HepG2 (cell line): ENCODE data around the gene DIS3L2. TPM values are rescaled to one million over a fixed set of nuclear protein-coding genes. Genes with fewer than 3 reads are reported as not detected.

Experiments
- ATAC-seq: fragments of 200-7000 bp; cut with Tn5 transposase; 3 replicates; pipeline ENCODE4 v1.9.1; 2020; ENCODE audit warnings: mild to moderate bottlenecking, moderate library complexity
- BruUV-seq: library from RNA; stranded (reverse); fragments of 400-500 nt; replicated peaks from 2 replicates; lab custom pipeline; 2021; lab: Mats Ljungman, UMichigan
- CTCF ChIA-PET: fragments of 300-600 bp; formaldehyde crosslinking; extraction: SDS; loops from one replicate; lab custom pipeline; 2021; ENCODE audit warnings: low total read pairs, inconsistent platforms, low intra/inter-chr PET ratio; lab: Yijun Ruan, JAX
- POLR2A ChIA-PET: fragments of 350-600 bp; sonication (Branson Sonifier 250); formaldehyde crosslinking; loops from one replicate; lab custom pipeline; 2020; ENCODE audit warnings: antibody characterized with exemption, inconsistent platforms; lab: Yijun Ruan, JAX
- DNase-seq: peaks from one replicate; pipeline ENCODE4 v3.0.0-alpha.2; 2015; ENCODE audit warnings: low spot score
- FAIRE-seq: peaks from 3 replicates; lab custom pipeline; 2011; peaks lifted over from hg19 to GRCh38; lab: Jason Lieb, UNC
- H2AFZ ChIP-seq: one replicate; pipeline ENCODE4 v1.6.1; 2011; ENCODE audit warnings: low read length, inconsistent platforms
- H3K27ac ChIP-seq: fragments of 300-600 bp; 3 replicates; pipeline ENCODE4 v1.8.0; 2011; ENCODE audit warnings: mixed run types, mild to moderate bottlenecking, mixed read lengths, low read length, inconsistent platforms; ENCODE audit not compliant: insufficient read depth; ENCODE audit errors: extremely low read length
- H3K27me3 ChIP-seq, 2 experiments: fragments of 200-600 bp in 1 of 2; 2 replicates in 1 of 2; 3 replicates in 1 of 2; pipeline versions ENCODE4 v1.6.0 to v1.8.0; 2011; ENCODE audit warnings: low read length in 2 of 2, mild to moderate bottlenecking in 2 of 2, moderate library complexity in 2 of 2, inconsistent platforms in 1 of 2; ENCODE audit not compliant: insufficient read depth in 2 of 2, control insufficient read depth in 1 of 2
- H3K36me3 ChIP-seq, 2 experiments: fragments of 200-600 bp in 1 of 2; replicated peaks in 1 of 2; 2 replicates in 1 of 2; 3 replicates in 1 of 2; pipeline versions ENCODE4 v1.5.1 to v1.8.0; 2011; ENCODE audit warnings: low read length in 2 of 2, inconsistent platforms in 1 of 2; ENCODE audit not compliant: insufficient read depth in 2 of 2, control insufficient read depth in 1 of 2
- H3K4me1 ChIP-seq: 2 replicates; pipeline ENCODE4 v1.5.1; 2012; ENCODE audit warnings: low read length, inconsistent platforms; ENCODE audit not compliant: insufficient read depth
- H3K4me2 ChIP-seq: 2 replicates; pipeline ENCODE4 v1.6.0; 2011; ENCODE audit warnings: low read depth, low read length, inconsistent platforms
- H3K4me3 ChIP-seq, 3 experiments: fragments of 200-600 bp in 1 of 3; sonication (generic), shearing (Covaris generic) in 1 of 3; replicated peaks in 1 of 3; 2 replicates each; pipeline ENCODE4 v1.5.1; 2011 to 2016; ENCODE audit warnings: low read length in 3 of 3, inconsistent platforms in 2 of 3, low read depth in 2 of 3, mild to moderate bottlenecking in 2 of 3, control low read depth in 1 of 3, mixed read lengths in 1 of 3; ENCODE audit not compliant: insufficient read depth in 1 of 3
- H3K79me2 ChIP-seq: one replicate; pipeline ENCODE4 v1.6.1; 2011; ENCODE audit warnings: low read length, inconsistent platforms; ENCODE audit not compliant: insufficient read depth
- H3K9ac ChIP-seq: 2 replicates; pipeline ENCODE4 v1.6.0; 2011; ENCODE audit warnings: mild to moderate bottlenecking, low read depth, low read length, inconsistent platforms; ENCODE audit not compliant: insufficient read depth
- H3K9me3 ChIP-seq: 2 replicates; pipeline ENCODE4 v1.5.1; 2012; ENCODE audit warnings: mild to moderate bottlenecking, low read length
- H4K20me1 ChIP-seq: 2 replicates; pipeline ENCODE4 v1.6.0; 2011; ENCODE audit warnings: inconsistent platforms, mild to moderate bottlenecking, low read length, moderate library complexity; ENCODE audit not compliant: insufficient read depth
- ATF3 ChIP-seq: sonication (generic); formaldehyde crosslinking; IDR thresholded peaks from 2 replicates; pipeline ENCODE4 v1.4.0; 2020; ENCODE audit warnings: missing genetic modification reagents
- HMG20A ChIP-seq: IDR thresholded peaks from 2 replicates; pipeline ENCODE4 v1.6.1; 2016; ENCODE audit warnings: borderline replicate concordance
- HNRNPL ChIP-seq: fragments of 200-400 bp; formaldehyde crosslinking; IDR thresholded peaks from 2 replicates; pipeline ENCODE4 v1.6.1; 2017; ENCODE audit warnings: mild to moderate bottlenecking, low read depth, low read length
- NR2F6 ChIP-seq, 2 experiments: IDR thresholded peaks; 2 replicates each; pipeline ENCODE4 v1.6.1; 2016; ENCODE audit warnings: antibody characterized with exemption in 1 of 2, mild to moderate bottlenecking in 1 of 2
- RAD21 ChIP-seq: fragments of 450-650 bp; formaldehyde crosslinking; IDR thresholded peaks from 2 replicates; pipeline ENCODE4 v1.5.0; 2020; ENCODE audit warnings: mild to moderate bottlenecking
- REL ChIP-seq: sonication (generic); formaldehyde crosslinking; conservative IDR thresholded peaks from 2 replicates; pipeline ENCODE4 v1.8.0; 2022; ENCODE audit warnings: mild to moderate bottlenecking, missing genetic modification reagents, moderate library complexity
- SPEN ChIP-seq: sonication (generic); formaldehyde crosslinking; IDR thresholded peaks from 2 replicates; pipeline ENCODE4 v1.5.1; 2020; ENCODE audit warnings: low read depth, mild to moderate bottlenecking, missing genetic modification reagents
- ZSCAN22 ChIP-seq: sonication (generic); formaldehyde crosslinking; IDR thresholded peaks from 2 replicates; pipeline ENCODE4 v1.4.0; 2020; ENCODE audit warnings: mild to moderate bottlenecking, missing genetic modification reagents
- WGBS: methylation state at CpG from one replicate; pipeline ENCODE4 v1.1.6; 2017; ENCODE audit warnings: low lambda C conversion rate; 5-methylcytosine and 5-hydroxymethylcytosine counted together
- in situ Hi-C: cut with HindIII; loops from 2 replicates; pipeline ENCODE4 v1.10.0; 2017; ENCODE audit warnings: low pct_unique_long_range_greater_than_20kb; ENCODE audit not compliant: extremely low pct_ligation_motif_present
- intact Hi-C: fragments of 100-400 bp; cut with micrococcal nuclease; formaldehyde crosslinking; loops from one replicate; pipeline ENCODE4 v1.10.0; 2022; ENCODE audit not compliant: unreplicated experiment
- polyA plus RNA-seq, 8 experiments: library from polyadenylated mRNA; depleted of rRNA in 3 of 8; stranded (reverse) in 7 of 8; unstranded in 1 of 8; fragments of >200 nt; fragmentation: Illumina TruSeq in 4 of 8; extraction: Trizol in 4 of 8; gene quantifications; 2 replicates each; pipeline versions ENCODE4 v1.2.1 to v1.2.3, GENCODE V29; 2011 to 2016; ENCODE audit warnings: low read depth in 4 of 8, missing spikeins in 1 of 8, mixed read lengths in 1 of 8; ENCODE audit not compliant: insufficient read depth in 1 of 8
- total RNA-seq, 5 experiments: library from RNA; depleted of rRNA; stranded (reverse); fragments of >200 nt; fragmentation: Illumina TruSeq; extraction: Trizol; gene quantifications; 2 replicates each; pipeline ENCODE4 v1.2.3, GENCODE V29; 2016; ENCODE audit warnings: low read depth in 1 of 5

DIS3L2 gene
- total and polyA plus RNA-seq, 2 of the 13 experiments (the other 11 are each of a cell fraction or from before 2014, with no cell fraction given) = 7.0 to 23.9 TPM

GRCh38 chr2:231932711-231932970, 28.9 kb upstream of the DIS3L2 start (continued):
- TF ChIP-seq HMG20A (CRISPR knock-in tag) = no peak

- intact Hi-C loops = no loop called here
- peak; percentile 26 for FAIRE-seq
- in situ Hi-C loops = no loop called here
- Histone ChIP-seq H3K4me1 (peaks cover 27% of the 10 kb centered on the region), H3K9ac (no peak overlapping the region), H3K4me3 (peak overlapping the region in 1 of 3 experiments; percentile 57; a peak in 1 of 6 replicates), H2AFZ (no peak overlapping the region), H3K27ac (no peak overlapping the region), H3K9me3 (no peaks in the 10 kb centered on the region), H3K36me3 (no peaks in the 10 kb centered on the region)
- no peak for DNase-seq
- POLR2A ChIA-PET = no interaction called here
- peak; percentile 14 for ATAC-seq
- CTCF ChIA-PET = interaction anchor here (1.4 kb wide), 1 partner anchor 8 kb away, joined by 4 read pairs; no protein-coding TSS in a partner anchor
- TF ChIP-seq SPEN (CRISPR knock-in tag) (0 out of 2 replicates have a peak, but pooled peaks have one; percentile 47), REL (CRISPR knock-in tag) (0 out of 2 replicates have a peak, but pooled peaks have one; percentile 9), NR2F6 (IDR thresholded peaks at IDR 0.05) (no peak), NR2F6 (CRISPR knock-in tag; IDR thresholded peaks at IDR 0.05) (no peak), ZSCAN22 (CRISPR knock-in tag) (no peak), ATF3 (CRISPR knock-in tag) (no peak), HNRNPL (0 out of 2 replicates have a peak, but pooled peaks have one; percentile 26), RAD21 (CRISPR knock-in tag) (0 out of 2 replicates have a peak, but pooled peaks have one; percentile 3)
- TF ChIP-seq, all 625 proteins: peak for 4
- Histone ChIP-seq H3K4me2 (peak overlapping the region; percentile 75), H3K79me2 (no peaks in the 10 kb centered on the region), H3K27me3 (peaks cover 9 to 60% of the 10 kb centered on the region in 2 experiments; a peak in 4 of 5 replicates), H4K20me1 (no peaks in the 10 kb centered on the region)
- BruUV-seq = no TSS peak
- 20% methylated on average over 11 of the region's 15 CpGs for WGBS
These were observed 28.3 kb upstream of the DIS3L2 start for GRCh38 chr2:231932985-231933915.
